ENCODE results near the gene CAPN10. TPM values are rescaled to one million over a fixed set of nuclear protein-coding genes. Genes with fewer than 3 reads are reported as not detected.

CAPN10 gene
- polyA plus RNA-seq, 1 donor = 34.9 TPM

DNA sequence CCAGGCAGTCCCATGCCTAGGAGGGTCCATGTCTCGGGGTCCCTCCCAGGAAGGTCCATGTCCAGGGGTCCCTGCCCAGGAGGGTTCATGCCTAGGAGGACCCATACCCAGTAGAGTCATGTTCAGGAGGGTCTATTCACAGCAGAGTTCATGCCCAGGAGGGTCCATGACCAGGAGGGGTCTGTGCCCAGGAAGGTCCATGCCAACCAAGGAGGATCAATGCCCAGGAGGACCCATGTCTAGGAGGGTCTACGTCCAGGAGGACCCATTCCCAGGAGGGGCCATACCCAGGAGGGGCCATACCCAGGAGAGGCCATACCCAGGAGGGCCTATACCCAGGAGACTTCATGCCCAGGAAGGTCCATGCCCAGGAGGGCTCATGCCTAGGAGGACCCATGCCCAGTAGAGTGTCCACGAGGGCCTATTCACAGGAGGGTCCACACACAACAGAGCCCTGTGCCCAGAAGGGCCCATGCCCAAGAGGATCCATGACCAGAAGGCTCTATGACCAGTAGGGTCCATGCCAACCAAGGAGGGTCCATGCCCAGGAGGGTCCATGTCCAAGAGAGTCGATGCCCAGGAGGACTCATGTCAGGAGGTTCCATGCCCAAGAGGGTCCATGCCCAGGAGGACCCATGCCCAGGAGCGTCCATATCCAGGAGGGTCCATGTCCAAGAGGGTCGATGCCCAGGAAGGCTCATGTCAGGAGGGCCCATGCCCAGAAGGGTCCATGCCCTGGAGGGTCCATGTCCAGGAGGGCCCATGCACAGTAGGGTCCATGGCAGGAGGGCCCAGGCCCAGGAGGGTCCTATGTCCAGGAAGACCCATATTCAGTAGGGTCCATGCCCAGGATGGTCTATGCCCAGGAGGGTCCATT, 48.8 kb downstream of the CAPN10 start:
- WGBS (ENCODE audit: insufficient coverage, low lambda C conversion rate) = no CpG with 5 or more reads among the region's 6 CpGs
- no peak for DNase-seq
- H3K4me1 ChIP-seq (ENCODE audit: control insufficient read depth, insufficient read depth, low read length) = no peaks in the 10 kb centered on the region

DNA sequence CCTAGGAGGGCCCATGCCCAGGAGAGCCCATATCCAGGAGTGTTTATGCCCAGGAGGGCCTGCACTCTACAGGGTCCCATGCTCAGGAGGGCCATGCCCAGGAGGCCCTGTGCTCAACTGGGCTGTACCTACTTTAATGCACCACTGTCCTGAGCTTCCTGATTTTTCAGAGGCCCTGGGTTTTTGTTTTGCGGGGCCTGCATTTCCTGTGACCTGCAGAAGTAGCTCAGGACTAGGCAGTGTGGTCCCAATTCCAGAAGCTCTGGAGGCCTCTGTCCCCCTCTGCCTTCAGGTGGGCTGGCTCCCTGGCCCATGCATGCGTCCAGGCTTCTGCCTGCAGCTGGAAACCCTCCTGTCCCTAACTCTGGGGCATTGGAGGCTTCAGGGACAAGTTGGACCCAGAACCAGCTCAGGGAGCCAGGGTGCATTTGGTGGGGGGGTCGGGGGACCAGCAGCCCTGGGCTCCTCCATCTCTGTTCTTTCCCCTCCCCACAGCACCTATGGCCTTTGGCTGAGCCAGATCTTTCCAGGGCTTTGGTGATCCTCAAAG, 49.5 kb downstream of the CAPN10 start:
- Histone ChIP-seq H3K4me1 (ENCODE audit: control insufficient read depth, insufficient read depth, low read length) (no peaks in the 10 kb centered on the region), H3K4me3 (ENCODE audit: low read length) (no peak overlapping the region), H3K9me3 (ENCODE audit: control insufficient read depth, low read depth, low read length) (peaks cover 9% of the 10 kb centered on the region), H3K27me3 (ENCODE audit: control insufficient read depth, insufficient read depth, low read length) (peaks cover 13% of the 10 kb centered on the region), H3K27ac (ENCODE audit: low read length) (no peak overlapping the region), H3K36me3 (ENCODE audit: control insufficient read depth, insufficient read depth, low read length) (peaks cover 14% of the 10 kb centered on the region)
- no peak for DNase-seq
- no CpG with 5 or more reads among the region's 3 CpGs for WGBS (ENCODE audit: insufficient coverage, low lambda C conversion rate)

More for the DNA sequence above, 48.8 kb downstream of the CAPN10 start:
- Histone ChIP-seq H3K27ac (ENCODE audit: low read length) (no peak overlapping the region), H3K27me3 (ENCODE audit: control insufficient read depth, insufficient read depth, low read length) (peaks cover 13% of the 10 kb centered on the region), H3K36me3 (ENCODE audit: control insufficient read depth, insufficient read depth, low read length) (peaks cover 21% of the 10 kb centered on the region), H3K4me3 (ENCODE audit: low read length) (no peak overlapping the region), H3K9me3 (ENCODE audit: control insufficient read depth, low read depth, low read length) (peaks cover 14% of the 10 kb centered on the region)

DNA sequence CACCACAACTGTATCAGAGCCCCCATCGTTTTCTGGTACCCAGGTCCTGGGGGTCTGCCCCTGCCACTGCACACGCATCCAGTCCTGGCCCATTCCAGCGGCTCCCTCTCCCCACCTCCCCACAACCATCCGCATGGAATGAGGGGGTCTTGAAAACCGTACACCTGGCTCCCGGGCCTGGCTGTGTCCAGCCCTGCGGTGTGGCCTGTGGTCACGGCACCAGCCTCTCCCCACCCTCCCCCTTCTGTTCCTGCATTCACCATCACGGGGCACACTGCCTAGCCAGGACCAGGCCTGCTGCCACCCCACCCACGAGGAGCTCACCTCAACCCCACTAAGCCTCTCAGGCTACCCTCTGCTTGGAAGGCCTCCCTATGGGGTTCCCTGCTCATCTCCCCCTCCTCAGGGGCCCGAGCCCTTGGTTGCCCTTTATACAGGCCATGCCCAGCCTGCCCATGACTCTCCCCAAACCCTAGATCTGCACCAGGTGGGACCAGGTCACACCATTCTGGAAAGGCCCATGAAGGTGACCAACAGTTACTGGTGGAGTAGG, 50.1 kb downstream of the CAPN10 start:
- DNase-seq = no peak
- Histone ChIP-seq H3K27me3 (ENCODE audit: control insufficient read depth, insufficient read depth, low read length) (peaks cover 13% of the 10 kb centered on the region), H3K4me1 (ENCODE audit: control insufficient read depth, insufficient read depth, low read length) (no peaks in the 10 kb centered on the region), H3K4me3 (ENCODE audit: low read length) (no peak overlapping the region), H3K9me3 (ENCODE audit: control insufficient read depth, low read depth, low read length) (peaks cover 9% of the 10 kb centered on the region), H3K36me3 (ENCODE audit: control insufficient read depth, insufficient read depth, low read length) (peaks cover 9% of the 10 kb centered on the region), H3K27ac (ENCODE audit: low read length) (no peak overlapping the region)
- WGBS (ENCODE audit: insufficient coverage, low lambda C conversion rate) = no CpG with 5 or more reads among the region's 11 CpGs

DNA sequence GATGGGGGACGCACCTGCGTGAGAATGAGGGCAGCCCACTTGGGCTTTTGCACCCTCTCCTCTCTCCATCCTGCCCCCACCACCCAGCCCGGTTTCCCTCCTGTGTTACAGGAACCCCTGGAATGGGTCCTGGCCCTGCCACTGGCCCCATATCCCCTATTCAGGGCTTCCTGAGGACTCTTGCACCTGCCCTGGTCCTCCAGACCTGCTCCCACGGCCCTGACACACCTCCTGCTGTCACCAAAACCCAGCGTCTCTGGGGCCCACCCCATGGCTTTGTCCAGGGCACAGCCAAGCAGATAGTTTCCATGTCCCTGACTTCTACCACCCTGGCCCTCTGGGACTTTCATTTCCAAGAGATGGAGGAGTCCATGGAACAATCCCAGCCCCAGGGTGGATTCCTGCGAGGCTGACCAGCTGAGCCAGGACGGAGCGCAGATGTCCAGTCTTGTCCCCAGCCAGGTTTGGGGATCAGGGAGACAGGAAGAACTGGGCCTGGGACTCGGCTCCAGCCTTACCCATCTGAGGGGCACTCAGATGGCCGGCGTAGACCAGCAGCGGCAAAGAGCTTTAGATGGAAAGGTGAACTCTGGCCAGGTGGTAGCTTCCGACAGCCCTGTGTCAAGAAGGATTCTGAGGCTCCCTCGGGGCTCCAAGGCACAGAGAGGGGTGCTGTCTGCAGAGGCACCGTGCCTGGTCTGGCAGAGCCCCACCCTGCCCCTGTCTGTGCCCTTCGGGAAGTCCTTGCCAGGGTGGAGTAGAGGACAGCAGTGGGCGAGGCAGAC, 50.8 kb downstream of the CAPN10 start:
- Histone ChIP-seq H3K9me3 (ENCODE audit: control insufficient read depth, low read depth, low read length) (peaks cover 4% of the 10 kb centered on the region), H3K27me3 (ENCODE audit: control insufficient read depth, insufficient read depth, low read length) (peaks cover 13% of the 10 kb centered on the region), H3K36me3 (ENCODE audit: control insufficient read depth, insufficient read depth, low read length) (peaks cover 3% of the 10 kb centered on the region), H3K27ac (ENCODE audit: low read length) (no peak overlapping the region), H3K4me1 (ENCODE audit: control insufficient read depth, insufficient read depth, low read length) (no peaks in the 10 kb centered on the region), H3K4me3 (ENCODE audit: low read length) (no peak overlapping the region)
- no peak for DNase-seq
- WGBS (ENCODE audit: insufficient coverage, low lambda C conversion rate) = no CpG with 5 or more reads among the region's 17 CpGs

DNA sequence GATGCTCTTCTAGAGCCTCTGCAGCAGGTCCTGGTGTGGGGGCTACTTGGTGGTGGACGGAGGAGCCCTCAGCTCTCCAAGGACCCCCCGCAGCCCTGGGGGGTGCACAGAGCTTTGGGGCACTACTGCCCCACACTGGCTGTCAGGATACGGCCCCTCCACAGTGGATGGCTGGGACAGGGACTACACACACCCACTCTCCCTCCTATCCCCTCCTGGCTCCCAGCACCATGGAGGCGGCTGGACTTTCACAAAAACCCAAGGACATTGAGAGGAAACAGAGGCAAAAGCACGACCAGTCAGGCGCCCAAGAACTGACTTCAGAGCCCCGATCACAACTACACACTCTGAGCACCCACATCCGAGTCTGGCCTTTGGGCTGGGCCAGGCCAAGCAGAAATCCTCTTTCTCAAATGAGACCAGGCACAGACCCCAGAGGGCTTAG, 51.4 kb downstream of the CAPN10 start:
- Histone ChIP-seq H3K4me3 (ENCODE audit: low read length) (no peak overlapping the region), H3K27ac (ENCODE audit: low read length) (no peak overlapping the region), H3K27me3 (ENCODE audit: control insufficient read depth, insufficient read depth, low read length) (peaks cover 13% of the 10 kb centered on the region), H3K36me3 (ENCODE audit: control insufficient read depth, insufficient read depth, low read length) (no peaks in the 10 kb centered on the region), H3K4me1 (ENCODE audit: control insufficient read depth, insufficient read depth, low read length) (no peaks in the 10 kb centered on the region), H3K9me3 (ENCODE audit: control insufficient read depth, low read depth, low read length) (no peaks in the 10 kb centered on the region)
- 80% methylated on average over 2 of the region's 8 CpGs for WGBS (ENCODE audit: insufficient coverage, low lambda C conversion rate)
- no peak for DNase-seq

DNA sequence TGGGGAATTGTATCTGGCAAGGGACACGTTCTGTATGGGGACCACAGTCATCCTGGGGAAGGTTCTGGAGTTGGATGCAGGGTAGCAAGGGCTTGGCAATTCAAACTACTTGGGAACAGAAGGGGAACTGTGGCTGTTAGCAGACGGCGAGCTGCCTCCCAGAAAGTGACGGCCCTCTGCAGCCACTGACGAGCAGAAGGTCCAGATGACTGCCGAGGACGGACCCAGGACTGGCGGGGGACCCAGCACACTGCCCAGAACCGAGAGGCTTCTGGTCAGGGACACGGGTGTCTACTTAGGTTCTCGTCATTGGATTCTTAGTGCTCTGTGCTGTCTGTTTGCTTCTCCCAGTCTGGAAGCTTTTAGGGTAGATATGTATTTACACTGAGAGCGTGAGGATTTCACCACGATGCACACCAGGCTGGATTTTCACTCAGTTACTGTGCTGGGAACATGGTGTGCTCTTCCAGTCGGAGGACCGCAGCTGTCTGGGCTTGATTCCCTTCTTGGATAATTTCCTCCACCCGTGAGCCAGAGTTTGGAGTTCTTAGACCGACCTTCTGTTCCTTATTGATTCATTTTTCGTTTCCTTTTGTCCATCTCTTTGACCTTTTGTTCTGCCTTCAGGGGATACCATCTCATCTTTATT, 52.1 kb downstream of the CAPN10 start:
- H3K27me3 ChIP-seq (ENCODE audit: control insufficient read depth, insufficient read depth, low read length) = peaks cover 16% of the 10 kb centered on the region
- no peak for DNase-seq
- no peaks in the 10 kb centered on the region for H3K36me3 ChIP-seq (ENCODE audit: control insufficient read depth, insufficient read depth, low read length)
- no peak overlapping the region for H3K27ac ChIP-seq (ENCODE audit: low read length)
- H3K4me3 ChIP-seq (ENCODE audit: low read length) = no peak overlapping the region
- H3K4me1 ChIP-seq (ENCODE audit: control insufficient read depth, insufficient read depth, low read length) = no peaks in the 10 kb centered on the region
- WGBS (ENCODE audit: insufficient coverage, low lambda C conversion rate) = 65% methylated on average over 2 of the region's 18 CpGs
- H3K9me3 ChIP-seq (ENCODE audit: control insufficient read depth, low read depth, low read length) = no peaks in the 10 kb centered on the region

DNA sequence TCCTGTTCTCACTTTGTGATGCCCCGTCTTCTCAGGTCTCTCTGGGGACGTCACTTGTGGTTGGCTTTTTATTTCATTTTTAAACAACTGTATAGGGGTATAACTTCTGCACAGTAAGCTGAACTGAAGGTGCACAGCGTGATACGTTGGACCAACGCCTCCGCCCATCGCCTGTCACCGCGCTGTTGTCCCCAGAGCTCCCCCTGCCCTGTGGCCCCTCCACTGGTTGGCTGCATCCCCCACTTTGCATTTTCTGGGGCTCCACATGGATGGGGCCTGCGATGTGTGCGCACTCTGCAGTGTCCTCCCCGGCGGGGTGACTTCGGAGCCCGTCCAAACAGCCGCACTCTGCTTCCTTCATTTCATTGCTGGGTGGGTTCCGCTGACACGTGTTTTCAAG, 53.0 kb downstream of the CAPN10 start:
- Histone ChIP-seq H3K27me3 (ENCODE audit: control insufficient read depth, insufficient read depth, low read length) (peaks cover 19% of the 10 kb centered on the region), H3K9me3 (ENCODE audit: control insufficient read depth, low read depth, low read length) (no peaks in the 10 kb centered on the region), H3K4me3 (ENCODE audit: low read length) (no peak overlapping the region), H3K36me3 (ENCODE audit: control insufficient read depth, insufficient read depth, low read length) (no peaks in the 10 kb centered on the region), H3K27ac (ENCODE audit: low read length) (no peak overlapping the region), H3K4me1 (ENCODE audit: control insufficient read depth, insufficient read depth, low read length) (no peaks in the 10 kb centered on the region)
- 93% methylated on average over 4 of the region's 18 CpGs for WGBS (ENCODE audit: insufficient coverage, low lambda C conversion rate)
- DNase-seq = no peak

DNA sequence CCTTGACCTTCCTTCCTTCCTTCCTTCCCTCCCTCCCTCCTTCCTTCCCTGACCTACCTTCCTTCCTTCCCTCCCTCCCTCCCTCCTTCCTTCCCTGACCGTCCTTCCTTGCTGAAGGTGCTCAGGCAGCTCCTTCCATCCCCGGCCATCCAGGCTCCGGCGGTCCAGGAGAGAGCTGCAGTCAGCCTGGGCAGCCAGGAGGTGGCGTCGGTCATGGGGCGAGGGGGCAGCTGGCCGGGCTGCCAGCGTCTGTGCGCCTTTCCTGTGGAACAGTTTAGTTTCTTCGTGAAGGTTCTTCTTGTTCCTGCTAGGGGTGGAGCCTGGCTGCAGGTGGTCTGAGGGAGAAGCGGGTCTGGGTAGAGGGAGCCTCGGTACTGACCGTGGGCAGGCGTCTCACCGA, 54.4 kb downstream of the CAPN10 start:
- WGBS (ENCODE audit: insufficient coverage, low lambda C conversion rate) = no CpG with 5 or more reads among the region's 16 CpGs

DNA sequence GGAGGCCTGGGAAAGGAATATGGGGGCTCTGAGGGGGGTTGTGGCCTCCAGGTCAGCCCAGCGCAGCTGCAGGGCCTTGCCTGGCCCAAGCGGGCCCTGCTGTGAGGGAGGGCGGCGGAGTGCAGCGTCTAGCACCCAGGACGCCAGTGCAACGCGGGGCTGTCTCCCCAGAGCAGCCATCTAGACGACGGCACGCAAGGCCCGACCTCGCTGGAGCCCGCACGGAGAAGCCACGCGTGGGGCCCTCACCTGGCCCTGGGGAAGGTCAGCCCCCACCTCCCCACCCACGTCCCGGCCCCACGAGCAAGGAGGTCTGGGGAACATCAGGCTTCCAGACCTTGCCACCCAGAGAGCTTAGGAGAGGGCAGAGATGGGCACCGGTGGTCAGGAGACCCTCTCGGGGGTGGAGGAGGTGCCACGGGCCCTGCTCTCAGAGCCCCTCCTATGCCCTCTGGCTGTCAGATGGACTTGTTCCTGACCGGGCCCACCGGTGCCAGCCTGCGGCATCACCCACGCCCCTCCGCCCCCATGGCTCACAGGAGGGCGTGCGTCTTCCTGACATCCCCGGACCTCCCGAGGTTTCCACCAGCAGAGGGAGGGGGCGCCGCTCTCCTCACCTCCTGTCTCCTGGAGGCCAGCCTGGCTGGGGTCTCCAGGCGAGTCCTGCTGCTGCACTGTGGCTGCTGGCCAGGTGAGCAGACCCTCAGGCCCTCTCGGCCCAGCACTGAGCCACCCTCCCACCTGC, 55.7 kb downstream of the CAPN10 start:
- Histone ChIP-seq H3K27me3 (ENCODE audit: control insufficient read depth, insufficient read depth, low read length) (peaks cover 30% of the 10 kb centered on the region), H3K9me3 (ENCODE audit: control insufficient read depth, low read depth, low read length) (peaks cover 5% of the 10 kb centered on the region), H3K4me3 (ENCODE audit: low read length) (no peak overlapping the region), H3K36me3 (ENCODE audit: control insufficient read depth, insufficient read depth, low read length) (no peaks in the 10 kb centered on the region), H3K4me1 (ENCODE audit: control insufficient read depth, insufficient read depth, low read length) (no peaks in the 10 kb centered on the region), H3K27ac (ENCODE audit: low read length) (no peak overlapping the region)
- no CpG with 5 or more reads among the region's 36 CpGs for WGBS (ENCODE audit: insufficient coverage, low lambda C conversion rate)
- DNase-seq = no peak

More for the DNA sequence above, 54.4 kb downstream of the CAPN10 start:
- H3K36me3 ChIP-seq (ENCODE audit: control insufficient read depth, insufficient read depth, low read length) = no peaks in the 10 kb centered on the region
- H3K27me3 ChIP-seq (ENCODE audit: control insufficient read depth, insufficient read depth, low read length) = peaks cover 22% of the 10 kb centered on the region
- peak in 1 of 2 donors; percentile 26 for DNase-seq
- no peak overlapping the region for H3K4me3 ChIP-seq (ENCODE audit: low read length)
- H3K27ac ChIP-seq (ENCODE audit: low read length) = no peak overlapping the region
- no peaks in the 10 kb centered on the region for H3K4me1 ChIP-seq (ENCODE audit: control insufficient read depth, insufficient read depth, low read length)
- no peaks in the 10 kb centered on the region for H3K9me3 ChIP-seq (ENCODE audit: control insufficient read depth, low read depth, low read length)

All from large intestine (tissue), 3 donors.